NCI-H2107 (cell line): ENCODE data around the gene GPT2.
"Not testable (repeated sequence)": the region's sequence is repeated elsewhere in the genome, so short reads cannot be mapped to it uniquely, and the experiment has no call there.

ENCODE experiments used
- DNase-seq: peaks from one replicate; lab custom pipeline; 2025; lab: John Stamatoyannopoulos, UW

GPT2 gene

GRCh38 chr16:46923513-46924295 lies 39.5 kb downstream of the GPT2 start:
- DNase-seq = no peak

DNA sequence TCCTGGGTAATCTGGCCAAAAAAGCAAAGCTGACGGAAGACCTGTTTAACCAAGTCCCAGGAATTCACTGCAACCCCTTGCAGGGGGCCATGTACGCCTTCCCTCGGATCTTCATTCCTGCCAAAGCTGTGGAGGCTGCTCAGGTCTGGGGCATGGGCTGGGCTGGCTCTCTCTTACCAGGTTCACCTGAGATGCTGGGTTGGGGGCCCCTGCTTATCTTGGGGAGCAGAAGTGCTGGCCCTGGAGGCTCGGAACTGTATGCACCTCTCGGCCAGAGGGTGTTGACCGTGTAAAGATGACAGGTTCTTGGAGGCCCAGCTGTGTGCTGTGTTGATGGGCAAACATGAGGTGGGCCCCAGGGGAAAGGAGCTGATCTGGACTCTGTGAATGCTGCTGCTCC lies 40.2 kb downstream of the GPT2 start:
- DNase-seq = no peak

DNA sequence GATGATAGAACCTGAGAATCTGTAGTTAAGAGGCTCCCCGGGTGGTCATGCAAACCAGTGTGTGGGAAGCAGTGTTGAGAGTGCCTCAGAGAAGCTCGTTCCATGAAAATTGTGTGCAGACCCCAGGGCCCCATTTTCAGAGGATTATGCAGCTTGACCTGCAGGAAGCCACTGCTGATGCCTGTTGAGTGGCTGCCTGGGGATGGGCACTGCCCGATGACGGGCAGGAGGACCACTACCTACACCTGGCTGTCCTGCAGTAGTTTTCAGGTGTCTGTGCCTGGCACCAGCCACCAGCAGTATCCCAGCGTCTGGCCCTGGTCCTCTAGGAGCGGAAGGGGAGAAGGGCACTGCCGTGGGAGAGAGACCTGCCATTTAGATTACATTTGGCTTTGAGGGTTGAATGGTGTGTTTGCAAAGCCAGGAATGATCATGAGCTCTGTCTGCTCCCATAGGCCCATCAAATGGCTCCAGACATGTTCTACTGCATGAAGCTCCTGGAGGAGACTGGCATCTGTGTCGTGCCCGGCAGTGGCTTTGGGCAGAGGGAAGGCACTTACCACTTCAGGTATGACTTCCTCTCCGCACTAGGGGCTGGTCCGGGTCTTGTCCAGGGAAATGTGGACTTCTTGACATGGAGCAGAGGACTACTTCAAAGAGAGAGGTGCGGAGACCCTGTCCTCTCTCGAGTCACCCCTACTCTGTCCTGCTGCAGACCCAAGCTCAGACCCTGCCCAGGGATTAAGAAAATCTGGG lies 42.5 kb downstream of the GPT2 start:
- DNase-seq = no peak

- DNase-seq = no peak
Measured at GRCh38 chr16:46927273-46927672, 43.1 kb downstream of the GPT2 start.

DNA sequence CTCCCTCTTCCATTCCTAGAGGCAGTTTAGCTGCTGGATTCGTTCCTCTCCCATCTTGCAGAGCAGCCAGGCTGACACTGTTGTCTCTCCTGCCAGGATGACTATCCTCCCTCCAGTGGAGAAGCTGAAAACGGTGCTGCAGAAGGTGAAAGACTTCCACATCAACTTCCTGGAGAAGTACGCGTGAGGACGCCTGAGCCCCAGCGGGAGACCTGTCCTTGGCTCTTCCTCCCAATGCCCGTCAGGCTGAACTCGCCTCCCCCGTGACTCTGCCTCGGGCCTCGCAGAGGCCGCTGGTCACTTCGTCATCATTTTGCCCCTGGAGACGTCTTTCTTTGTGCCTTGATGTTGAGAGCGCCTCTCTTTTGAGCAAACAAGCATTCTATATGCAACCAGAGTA lies 44.6 kb downstream of the GPT2 start:
- no peak for DNase-seq

DNA sequence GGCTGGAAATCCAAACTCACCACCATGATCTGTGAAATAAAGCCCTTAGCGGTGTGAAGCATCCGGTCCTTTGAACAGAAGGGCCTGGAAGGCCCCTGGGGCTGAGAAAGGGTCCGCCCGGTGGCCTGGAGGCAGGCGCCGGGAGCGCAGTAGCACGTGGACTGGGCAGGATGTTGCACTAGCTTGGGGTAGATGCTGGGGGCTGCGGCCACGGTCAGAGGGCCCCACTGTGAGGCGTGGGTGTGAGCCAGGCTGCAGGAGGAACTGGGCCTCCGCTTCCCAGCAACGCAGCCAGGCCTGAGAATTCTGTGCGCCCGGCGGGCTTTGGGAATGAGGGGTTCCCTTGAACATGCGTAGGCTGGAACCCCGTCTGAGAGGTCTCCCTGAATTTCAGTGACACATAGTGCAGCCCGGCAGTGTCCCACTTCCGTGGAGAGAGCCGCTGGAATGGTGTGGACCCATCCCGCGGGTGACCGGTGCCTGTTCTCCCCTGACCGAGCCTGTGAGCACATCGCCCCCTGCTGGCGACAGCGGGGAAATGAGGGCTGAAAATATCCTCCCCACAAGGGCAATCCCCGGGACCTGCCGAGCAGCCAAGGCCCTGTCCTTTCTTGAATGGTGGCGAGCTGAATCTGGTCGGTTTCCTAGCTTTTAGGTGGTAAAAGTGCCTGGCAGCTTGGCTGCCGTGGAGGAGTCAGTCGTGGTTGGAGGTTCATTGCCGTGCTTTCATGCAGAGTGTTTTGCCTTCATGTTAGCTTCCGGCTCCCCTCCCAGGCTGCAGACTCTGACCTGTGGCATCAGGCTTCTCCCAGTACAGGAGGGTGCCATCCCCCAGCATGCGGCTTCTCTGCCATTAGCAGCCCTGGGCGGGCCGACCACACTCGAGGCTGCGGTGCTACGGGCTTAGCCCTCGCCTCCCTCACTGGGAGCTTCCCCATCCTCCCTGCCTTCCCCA lies 45.5 kb downstream of the GPT2 start:
- DNase-seq = no peak

DNA sequence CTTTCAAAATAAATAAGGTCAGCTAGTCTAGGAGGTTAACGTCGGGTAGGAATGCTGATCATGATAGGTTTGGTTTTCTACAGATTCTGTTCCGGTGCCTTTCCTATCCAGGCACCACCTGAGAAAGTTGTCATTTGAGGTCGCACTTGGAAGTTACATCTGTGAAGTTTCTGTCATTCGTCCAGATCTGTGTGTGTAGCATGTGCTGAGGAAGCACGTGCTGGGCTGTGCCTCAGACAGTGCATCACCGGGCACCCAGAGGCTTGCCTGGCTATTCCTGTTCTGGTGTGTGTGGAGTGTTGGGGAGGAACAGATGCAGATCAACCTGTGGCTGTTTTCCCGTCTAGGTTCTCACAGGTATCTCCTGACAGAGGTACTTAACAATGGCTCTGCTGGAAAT lies 46.7 kb downstream of the GPT2 start:
- DNase-seq = no peak

DNA sequence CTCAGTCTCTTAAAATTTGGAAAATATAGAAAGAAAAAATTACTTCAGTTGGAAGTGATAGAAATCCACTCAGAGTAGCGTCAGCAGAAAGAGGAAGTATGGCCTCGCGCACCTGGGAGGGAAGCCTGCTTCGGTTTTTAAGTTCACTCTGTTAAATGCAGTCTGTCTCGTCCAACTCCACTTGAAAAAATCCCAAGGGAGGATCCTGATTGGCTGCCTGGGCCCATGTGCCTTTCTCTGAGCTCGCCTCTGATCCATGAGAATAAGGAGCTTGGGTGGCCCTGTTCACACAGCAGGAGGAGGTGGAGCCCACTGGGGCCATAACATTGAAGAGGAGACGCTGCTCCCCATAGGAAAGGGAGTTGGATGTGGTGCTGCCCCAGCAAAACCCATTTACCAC lies 48.6 kb downstream of the GPT2 start:
- DNase-seq = peak; percentile 23

DNA sequence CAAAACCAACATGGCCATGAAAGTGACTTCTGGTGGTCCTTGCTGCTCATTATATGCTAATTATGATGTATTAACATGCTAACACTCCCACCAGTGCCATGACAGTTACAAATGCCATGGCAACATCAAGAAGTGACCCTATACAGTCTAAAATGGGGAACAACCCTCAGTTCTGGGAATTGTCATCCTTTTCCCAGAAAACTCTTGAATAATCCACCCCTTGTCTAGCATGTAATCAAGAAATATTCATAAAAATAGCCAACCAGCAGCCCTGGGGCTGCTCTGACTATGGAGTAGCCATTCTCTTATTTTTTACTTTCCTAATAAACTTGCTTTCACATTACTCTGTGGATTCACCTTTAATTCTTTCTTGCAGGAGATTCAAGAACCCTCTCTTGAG lies 53.4 kb downstream of the GPT2 start:
- no peak for DNase-seq

GRCh38 chr16:46944713-46945112 lies 60.6 kb downstream of the GPT2 start:
- not testable (repeated sequence) for DNase-seq

- DNase-seq = no peak
Measured at GRCh38 chr16:46947900-46948547, 63.9 kb downstream of the GPT2 start.

GRCh38 chr16:46948548-46949166 lies 64.5 kb downstream of the GPT2 start:
- DNase-seq = no peak

DNA sequence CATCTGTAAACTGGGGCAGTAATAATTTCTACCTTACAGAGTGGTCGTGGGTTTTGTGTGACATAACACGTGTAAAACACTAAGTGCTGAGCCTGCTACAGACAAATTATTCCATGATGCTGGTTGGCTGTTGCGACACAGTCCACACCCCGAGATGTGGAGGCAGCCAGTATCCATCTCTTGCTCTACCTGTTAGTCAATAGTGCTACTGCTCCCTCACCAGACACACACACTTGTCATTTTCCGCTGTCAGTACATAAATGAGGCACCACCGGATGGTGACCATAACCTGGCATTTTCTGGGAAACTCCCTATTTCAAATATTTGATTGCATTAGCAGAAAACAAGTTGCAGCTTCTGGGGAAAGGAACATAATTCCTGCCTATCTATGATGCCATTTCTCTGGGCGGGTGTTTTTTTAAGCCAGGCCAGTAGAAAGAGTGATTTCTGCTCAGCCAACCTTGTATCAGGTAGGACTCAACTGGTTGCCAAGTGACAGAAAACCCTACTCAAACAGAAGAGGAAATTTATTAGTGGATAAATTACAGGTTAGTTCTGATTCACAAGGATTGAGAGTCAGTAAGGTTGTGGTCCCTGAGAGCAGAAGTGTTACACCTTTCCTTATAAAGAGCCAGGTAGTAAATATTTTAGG lies 65.2 kb downstream of the GPT2 start:
- DNase-seq = no peak

DNA sequence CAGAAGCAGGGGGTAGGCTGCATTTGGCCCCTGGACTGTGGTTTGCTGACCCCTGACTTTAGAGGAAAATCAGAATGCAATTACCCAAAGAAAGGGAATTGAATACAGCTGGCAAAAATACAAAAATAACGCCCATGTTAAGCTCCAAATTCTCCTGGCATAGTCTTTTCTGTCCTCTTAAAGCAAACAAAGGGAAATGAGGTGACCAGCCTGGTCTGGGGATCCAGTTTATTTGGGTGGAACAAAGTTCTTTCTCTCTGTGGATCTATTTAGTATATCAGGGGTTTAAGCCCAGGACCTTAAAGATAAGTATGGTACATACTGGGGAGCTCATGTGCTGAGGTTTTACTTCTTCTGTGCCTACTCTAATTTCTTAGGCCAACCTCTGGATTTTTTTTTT lies 65.8 kb downstream of the GPT2 start:
- no peak for DNase-seq

DNA sequence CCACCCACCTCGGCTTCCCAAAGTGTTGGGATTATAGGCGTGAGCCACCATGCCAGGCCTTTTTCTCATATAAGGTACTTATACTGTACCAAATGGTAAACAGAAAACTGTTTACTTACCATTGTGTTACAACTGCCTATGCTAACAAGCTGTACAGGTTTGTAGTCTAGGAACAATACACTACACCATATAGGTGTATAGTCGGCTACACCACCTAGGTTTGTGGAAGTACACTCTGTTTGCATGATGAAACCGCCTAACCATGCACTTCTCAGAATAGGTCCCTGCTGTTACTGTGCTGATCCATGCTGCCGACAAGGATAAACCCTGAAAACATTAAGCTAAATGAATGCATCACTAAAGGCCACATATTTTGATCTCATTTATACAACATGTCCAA lies 70.4 kb downstream of the GPT2 start:
- no peak for DNase-seq

DNA sequence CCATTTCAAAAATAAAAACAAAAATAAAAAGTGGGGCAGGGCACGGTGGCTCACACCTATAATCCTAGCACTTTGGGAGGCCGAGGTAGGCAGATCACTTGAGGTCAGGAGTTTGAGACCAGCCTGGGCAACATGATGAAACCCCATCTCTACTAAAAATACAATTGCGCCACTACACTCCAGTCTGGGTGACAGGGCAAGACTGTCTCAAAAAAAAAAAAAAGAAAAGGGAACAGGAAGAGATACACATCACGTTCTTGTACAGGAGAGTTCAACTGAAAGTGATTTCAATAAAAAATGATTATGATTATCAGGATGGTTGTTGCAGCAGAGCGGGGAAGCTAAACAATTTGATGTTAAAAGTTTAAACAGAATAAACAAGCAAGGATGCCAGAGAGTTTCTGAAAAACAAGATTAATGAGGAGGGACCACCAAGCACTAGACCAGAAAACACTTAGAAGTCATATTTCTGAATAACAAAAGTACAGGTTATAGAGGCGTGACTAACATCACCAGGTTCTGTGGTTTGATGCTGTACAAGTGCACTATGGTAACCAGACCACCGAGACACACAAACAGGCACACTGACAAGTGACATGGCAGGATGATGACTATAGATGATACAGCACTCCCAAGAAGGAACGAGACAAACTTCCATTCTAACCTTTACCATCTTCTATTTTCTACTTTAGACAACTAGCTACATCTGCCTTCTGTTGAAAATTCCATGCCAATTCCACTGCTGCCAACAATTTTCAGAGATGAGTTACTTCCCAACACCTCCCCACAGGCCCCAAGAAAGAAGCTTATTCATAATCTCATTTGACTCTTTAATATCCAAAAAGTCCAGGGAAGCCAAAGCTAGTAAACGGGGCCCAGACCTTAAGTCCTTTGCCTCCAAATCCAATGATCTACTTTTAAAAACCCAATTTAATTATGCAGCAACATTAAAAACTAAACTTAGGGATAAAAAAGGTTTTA lies 77.5 kb downstream of the GPT2 start:
- DNase-seq = no peak

DNA sequence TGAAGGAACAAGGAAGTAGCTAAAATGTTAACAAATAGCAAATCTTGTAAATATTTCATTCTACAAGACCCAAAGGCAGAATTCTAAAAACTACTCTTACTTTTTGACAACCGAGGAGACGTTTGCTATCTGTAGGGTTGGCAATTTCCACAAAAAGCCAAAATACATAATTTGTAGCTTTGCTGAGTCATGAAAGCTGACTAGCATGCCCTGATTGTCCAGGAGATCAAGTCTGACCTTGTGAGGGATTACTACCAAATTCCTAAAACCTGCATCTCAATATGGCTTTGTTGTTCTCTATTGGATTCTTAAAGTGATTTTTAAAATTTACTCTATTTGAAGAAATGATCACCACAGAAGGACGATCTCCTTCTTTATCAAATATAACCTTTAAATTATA lies 78.5 kb downstream of the GPT2 start:
- no peak for DNase-seq

DNA sequence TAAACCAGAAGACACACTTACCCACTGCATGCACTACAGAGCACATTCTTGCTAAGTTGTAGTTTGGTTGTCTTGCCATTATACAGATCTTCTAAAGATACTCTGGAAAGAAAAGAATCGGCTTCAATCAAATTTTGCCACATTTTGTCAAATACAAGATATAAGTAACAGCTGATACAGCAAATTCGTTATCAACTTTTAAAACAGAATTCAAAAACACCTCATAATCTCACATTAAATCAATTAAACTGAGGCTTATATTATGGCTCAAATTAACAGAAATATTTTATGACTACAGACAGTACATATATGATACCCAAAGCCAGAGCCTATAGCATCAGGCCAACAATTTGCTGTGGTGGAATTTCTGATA lies 83.9 kb downstream of the GPT2 start:
- no peak for DNase-seq

- DNase-seq = no peak
Measured at GRCh38 chr16:46970089-46970488, 85.9 kb downstream of the GPT2 start.

- DNase-seq = no peak
Measured at GRCh38 chr16:46971271-46971670, 87.1 kb downstream of the GPT2 start.
